Endothelial cell (in vitro differentiated cells): ENCODE data around the gene STH. TPM values are rescaled to one million over a fixed set of nuclear protein-coding genes. Genes with fewer than 3 reads are reported as not detected.
"Not testable (repeated sequence)": the region's sequence is repeated elsewhere in the genome, so short reads cannot be mapped to it uniquely, and the experiment has no call there.

ENCODE experiments used
- DNase-seq: peaks from one replicate; pipeline ENCODE4 v3.0.0; 2021; ENCODE audit warnings: low spot score
- H3K27ac Mint-ChIP-seq: one replicate; pipeline ENCODE4 v1.8.0; 2021; ENCODE audit warnings: mixed read lengths, inconsistent platforms; ENCODE audit not compliant: unreplicated experiment
- H3K27me3 Mint-ChIP-seq: one replicate; pipeline ENCODE4 v1.8.0; 2021; ENCODE audit warnings: mild to moderate bottlenecking, moderate library complexity, mixed read lengths, inconsistent platforms; ENCODE audit not compliant: unreplicated experiment
- H3K36me3 Mint-ChIP-seq: one replicate; pipeline ENCODE4 v1.8.0; 2021; ENCODE audit warnings: mild to moderate bottlenecking, low read depth, mixed read lengths, inconsistent platforms; ENCODE audit not compliant: unreplicated experiment
- H3K4me1 Mint-ChIP-seq: one replicate; pipeline ENCODE4 v1.8.0; 2021; ENCODE audit warnings: mild to moderate bottlenecking, mixed read lengths, inconsistent platforms; ENCODE audit not compliant: unreplicated experiment
- H3K4me3 Mint-ChIP-seq: one replicate; pipeline ENCODE4 v1.8.0; 2021; ENCODE audit warnings: mild to moderate bottlenecking, mixed read lengths, inconsistent platforms; ENCODE audit not compliant: unreplicated experiment
- H3K9me3 Mint-ChIP-seq: one replicate; pipeline ENCODE4 v1.8.0; 2021; ENCODE audit warnings: mixed read lengths, inconsistent platforms; ENCODE audit not compliant: unreplicated experiment
- total RNA-seq: library from RNA; stranded (reverse); fragmentation: NEBNext Ultra II Directional; extraction: Animal tissue kit (Norgen Biotek cat#: 25700); gene quantifications from one replicate; pipeline ENCODE4 v1.2.1, GENCODE V29; 2021; ENCODE audit not compliant: unreplicated experiment
- TF ChIP-seq, protein P1 (sequence below): fragments of 200-600 bp; sonication (generic); IDR thresholded peaks from one replicate; pipeline ENCODE4 v1.5.0; 2021; ENCODE audit warnings: antibody characterized with exemption; ENCODE audit not compliant: unreplicated experiment

Gene STH
- total RNA-seq, 1 donor from 2014 or later, result not detected

GRCh38 chr17:45952814-45953320 is 46.2 kb upstream of the STH start:
- DNase-seq, result no peak
- H3K4me3 Mint-ChIP-seq, result no peak overlapping the region
- H3K9me3 Mint-ChIP-seq, result no peaks in the 10 kb centered on the region
- peaks cover 2% of the 10 kb centered on the region for H3K27me3 Mint-ChIP-seq
- peaks cover 25% of the 10 kb centered on the region for H3K4me1 Mint-ChIP-seq
- no peaks in the 10 kb centered on the region for H3K36me3 Mint-ChIP-seq
- TF ChIP-seq, protein P1, sequence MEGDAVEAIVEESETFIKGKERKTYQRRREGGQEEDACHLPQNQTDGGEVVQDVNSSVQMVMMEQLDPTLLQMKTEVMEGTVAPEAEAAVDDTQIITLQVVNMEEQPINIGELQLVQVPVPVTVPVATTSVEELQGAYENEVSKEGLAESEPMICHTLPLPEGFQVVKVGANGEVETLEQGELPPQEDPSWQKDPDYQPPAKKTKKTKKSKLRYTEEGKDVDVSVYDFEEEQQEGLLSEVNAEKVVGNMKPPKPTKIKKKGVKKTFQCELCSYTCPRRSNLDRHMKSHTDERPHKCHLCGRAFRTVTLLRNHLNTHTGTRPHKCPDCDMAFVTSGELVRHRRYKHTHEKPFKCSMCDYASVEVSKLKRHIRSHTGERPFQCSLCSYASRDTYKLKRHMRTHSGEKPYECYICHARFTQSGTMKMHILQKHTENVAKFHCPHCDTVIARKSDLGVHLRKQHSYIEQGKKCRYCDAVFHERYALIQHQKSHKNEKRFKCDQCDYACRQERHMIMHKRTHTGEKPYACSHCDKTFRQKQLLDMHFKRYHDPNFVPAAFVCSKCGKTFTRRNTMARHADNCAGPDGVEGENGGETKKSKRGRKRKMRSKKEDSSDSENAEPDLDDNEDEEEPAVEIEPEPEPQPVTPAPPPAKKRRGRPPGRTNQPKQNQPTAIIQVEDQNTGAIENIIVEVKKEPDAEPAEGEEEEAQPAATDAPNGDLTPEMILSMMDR, result no peak
- H3K27ac Mint-ChIP-seq, result no peak overlapping the region

- H3K36me3 Mint-ChIP-seq, result no peaks in the 10 kb centered on the region
- H3K4me1 Mint-ChIP-seq, result peaks cover 21% of the 10 kb centered on the region
- H3K9me3 Mint-ChIP-seq, result no peaks in the 10 kb centered on the region
- H3K27ac Mint-ChIP-seq, result no peak overlapping the region
- H3K4me3 Mint-ChIP-seq, result no peak overlapping the region
- TF ChIP-seq, protein P1, result no peak
- H3K27me3 Mint-ChIP-seq, result peaks cover 2% of the 10 kb centered on the region
- no peak for DNase-seq
These were observed 45.5 kb upstream of the STH start for GRCh38 chr17:45953561-45953960.

GRCh38 chr17:45954914-45955313 is 44.1 kb upstream of the STH start:
- no peak overlapping the region for H3K4me3 Mint-ChIP-seq
- no peak for DNase-seq
- TF ChIP-seq, protein P1, result no peak
- H3K27me3 Mint-ChIP-seq, result peaks cover 2% of the 10 kb centered on the region
- peaks cover 16% of the 10 kb centered on the region for H3K4me1 Mint-ChIP-seq
- no peak overlapping the region for H3K27ac Mint-ChIP-seq
- no peaks in the 10 kb centered on the region for H3K9me3 Mint-ChIP-seq
- no peaks in the 10 kb centered on the region for H3K36me3 Mint-ChIP-seq

DNA sequence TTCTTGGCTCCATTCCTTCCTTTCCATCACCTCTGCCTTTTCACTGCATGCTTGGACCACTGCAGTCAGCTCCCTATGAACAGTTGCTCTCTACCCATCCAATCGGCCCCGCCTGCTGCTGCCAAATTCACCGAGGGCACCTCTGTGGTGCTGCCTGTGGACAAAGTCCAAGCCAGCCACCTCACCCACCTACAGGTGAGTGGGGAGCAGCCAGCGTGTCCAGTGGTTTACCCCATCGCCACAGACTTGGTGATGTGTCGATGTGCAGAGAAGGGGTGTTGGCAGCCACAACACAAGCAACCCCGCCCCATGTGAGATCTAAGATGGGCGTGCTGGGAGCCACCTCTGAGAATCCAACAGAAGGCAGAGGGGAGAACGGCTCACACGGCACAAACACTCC is 43.7 kb upstream of the STH start:
- Mint-ChIP-seq H3K4me3 (no peak overlapping the region), H3K27ac (no peak overlapping the region), H3K36me3 (no peaks in the 10 kb centered on the region), H3K4me1 (peaks cover 16% of the 10 kb centered on the region), H3K27me3 (peaks cover 2% of the 10 kb centered on the region), H3K9me3 (no peaks in the 10 kb centered on the region)
- TF ChIP-seq, protein P1, result no peak
- DNase-seq, result no peak

GRCh38 chr17:45956090-45956489 is 43.0 kb upstream of the STH start:
- H3K9me3 Mint-ChIP-seq, result no peaks in the 10 kb centered on the region
- H3K27ac Mint-ChIP-seq, result no peak overlapping the region
- DNase-seq, result no peak
- TF ChIP-seq, protein P1, result no peak
- H3K4me3 Mint-ChIP-seq, result no peak overlapping the region
- no peaks in the 10 kb centered on the region for H3K36me3 Mint-ChIP-seq
- peaks cover 11% of the 10 kb centered on the region for H3K4me1 Mint-ChIP-seq
- peaks cover 2% of the 10 kb centered on the region for H3K27me3 Mint-ChIP-seq

DNA sequence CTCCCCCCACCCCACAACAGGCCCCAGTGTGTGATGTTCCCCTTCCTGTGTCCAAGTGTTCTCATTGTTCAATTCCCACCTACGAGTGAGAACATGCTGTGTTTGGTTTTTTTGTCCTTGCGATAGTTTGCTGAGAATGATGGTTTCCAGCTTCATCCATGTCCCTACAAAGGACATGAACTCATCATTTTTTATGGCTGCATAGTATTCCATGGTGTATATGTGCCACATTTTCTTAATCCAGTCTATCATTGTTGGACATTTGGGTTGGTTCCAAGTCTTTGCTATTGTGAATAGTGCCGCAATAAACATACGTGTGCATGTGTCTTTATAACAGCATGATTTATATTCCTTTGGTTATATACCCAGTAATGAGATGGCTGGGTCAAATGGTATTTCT is 42.3 kb upstream of the STH start:
- not testable (repeated sequence) for H3K27ac Mint-ChIP-seq, H3K36me3 Mint-ChIP-seq, H3K4me1 Mint-ChIP-seq, H3K4me3 Mint-ChIP-seq, H3K9me3 Mint-ChIP-seq, DNase-seq, H3K27me3 Mint-ChIP-seq
